ENCODE measurements around the gene BBIP1. TPM values are rescaled to one million over a fixed set of nuclear protein-coding genes. Genes with fewer than 3 reads are reported as not detected.

The BBIP1 gene
- polyA plus RNA-seq, 1 donor from 2014 or later = 73.3 TPM

DNA sequence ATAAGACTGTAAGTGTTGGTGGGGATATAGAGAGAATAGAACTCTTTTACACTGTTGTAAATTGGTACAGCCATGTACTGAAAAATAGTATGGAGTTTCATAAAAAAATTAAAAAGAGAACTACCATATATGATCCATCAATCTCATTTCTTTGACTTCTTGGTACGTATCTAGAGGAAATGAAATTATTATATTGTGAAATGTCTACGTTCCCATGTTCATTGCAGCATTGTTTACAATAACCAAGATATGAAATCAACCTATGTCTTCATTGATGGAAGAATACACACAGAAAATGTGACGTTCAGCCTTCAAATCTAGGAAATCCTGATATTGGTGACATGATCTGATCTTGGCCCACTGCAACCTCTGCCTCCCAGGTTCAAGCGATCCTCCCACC is 32.4 kb upstream of the BBIP1 start:
- Histone ChIP-seq H3K9ac (ENCODE audit: low read length) (no peak overlapping the region), H2AFZ (ENCODE audit: low read depth, low read length) (no peak overlapping the region), H3K4me2 (ENCODE audit: low read length) (no peak overlapping the region), H3K27ac (ENCODE audit: low read length) (no peak overlapping the region), H3K9me2 (ENCODE audit: insufficient read depth, low read length) (no peaks in the 10 kb centered on the region), H4K20me1 (ENCODE audit: insufficient read depth) (no peaks in the 10 kb centered on the region), H3K4me3 (ENCODE audit: low read length) (no peak overlapping the region), H3K9me3 (ENCODE audit: low read length) (no peaks in the 10 kb centered on the region), H3K27me3 (ENCODE audit: insufficient read depth, low read depth, low read length) (no peaks in the 10 kb centered on the region), H3K79me2 (replicated peaks; ENCODE audit: insufficient read depth, low read length) (peaks cover 54% of the 10 kb centered on the region), H3F3A (ENCODE audit: insufficient read depth, low read length, poor library complexity, severe bottlenecking) (no peaks in the 10 kb centered on the region), H3K36me3 (ENCODE audit: insufficient read depth, low read length) (peaks cover 4% of the 10 kb centered on the region)
- TF ChIP-seq REST (IDR thresholded peaks at IDR 0.05; ENCODE audit: borderline replicate concordance) = no peak
- no peak for TF ChIP-seq POLR2AphosphoS5 (IDR thresholded peaks at IDR 0.05)

DNA sequence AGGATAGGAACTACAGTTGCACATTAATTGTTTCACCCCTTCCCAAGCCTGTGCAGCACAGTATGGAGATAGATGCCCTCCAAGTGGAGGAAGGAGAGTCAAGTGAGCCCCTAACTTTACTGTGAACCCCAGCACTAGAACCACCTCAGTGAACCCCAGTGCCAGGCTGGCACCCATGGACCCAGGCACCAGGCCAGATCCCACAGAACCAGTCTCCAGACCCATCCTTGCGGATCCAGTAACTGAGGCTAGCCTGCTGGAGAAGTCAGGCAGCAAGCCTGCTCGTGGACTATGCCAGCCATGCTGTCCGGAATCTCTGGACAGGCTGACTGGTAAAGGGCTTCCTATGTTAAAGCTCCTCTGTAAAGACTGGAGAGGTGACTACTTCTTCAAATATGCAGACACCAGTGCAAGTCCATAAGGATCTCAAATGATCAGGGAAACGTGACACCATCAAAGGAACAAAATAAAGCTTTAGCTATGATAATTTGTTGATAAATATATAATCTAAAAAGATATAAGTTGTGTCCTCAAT is 28.1 kb upstream of the BBIP1 start:
- Histone ChIP-seq H2AFZ (ENCODE audit: low read depth, low read length) (no peak overlapping the region), H3F3A (ENCODE audit: insufficient read depth, low read length, poor library complexity, severe bottlenecking) (no peaks in the 10 kb centered on the region), H3K79me2 (replicated peaks; ENCODE audit: insufficient read depth, low read length) (peaks cover 66% of the 10 kb centered on the region), H4K20me1 (ENCODE audit: insufficient read depth) (no peaks in the 10 kb centered on the region), H3K4me3 (ENCODE audit: low read length) (no peak overlapping the region), H3K27ac (ENCODE audit: low read length) (no peak overlapping the region), H3K27me3 (ENCODE audit: insufficient read depth, low read depth, low read length) (no peaks in the 10 kb centered on the region), H3K9me2 (ENCODE audit: insufficient read depth, low read length) (no peaks in the 10 kb centered on the region), H3K9me3 (ENCODE audit: low read length) (no peaks in the 10 kb centered on the region), H3K36me3 (ENCODE audit: insufficient read depth, low read length) (peaks cover 4% of the 10 kb centered on the region), H3K4me2 (ENCODE audit: low read length) (no peak overlapping the region), H3K9ac (ENCODE audit: low read length) (no peak overlapping the region)
- no peak for TF ChIP-seq REST (IDR thresholded peaks at IDR 0.05; ENCODE audit: borderline replicate concordance)
- TF ChIP-seq POLR2AphosphoS5 (IDR thresholded peaks at IDR 0.05) = no peak
- TF ChIP-seq TAF1 (IDR thresholded peaks at IDR 0.05; ENCODE audit: low read depth) = no peak
- TF ChIP-seq EZH2 (IDR thresholded peaks at IDR 0.05; ENCODE audit: borderline replicate concordance, insufficient read depth, low read length, poor library complexity, severe bottlenecking) = no peak
- no peak for TF ChIP-seq SMC3 (conservative IDR thresholded peaks at IDR 0.05; ENCODE audit: poor library complexity)
- no peak for TF ChIP-seq MXI1 (conservative IDR thresholded peaks at IDR 0.05; ENCODE audit: poor library complexity, severe bottlenecking)

- Histone ChIP-seq H3K4me3 (ENCODE audit: low read length) (no peak overlapping the region), H3K9me2 (ENCODE audit: insufficient read depth, low read length) (no peaks in the 10 kb centered on the region), H3K9ac (ENCODE audit: low read length) (no peak overlapping the region), H3K79me2 (replicated peaks; ENCODE audit: insufficient read depth, low read length) (peaks cover 72% of the 10 kb centered on the region), H3K9me3 (ENCODE audit: low read length) (no peaks in the 10 kb centered on the region), H2AFZ (ENCODE audit: low read depth, low read length) (no peak overlapping the region), H3K36me3 (ENCODE audit: insufficient read depth, low read length) (peaks cover 4% of the 10 kb centered on the region), H3F3A (ENCODE audit: insufficient read depth, low read length, poor library complexity, severe bottlenecking) (no peaks in the 10 kb centered on the region), H3K4me2 (ENCODE audit: low read length) (no peak overlapping the region), H3K27me3 (ENCODE audit: insufficient read depth, low read depth, low read length) (no peaks in the 10 kb centered on the region), H4K20me1 (ENCODE audit: insufficient read depth) (no peaks in the 10 kb centered on the region), H3K27ac (ENCODE audit: low read length) (no peak overlapping the region)
- TF ChIP-seq SMC3 (conservative IDR thresholded peaks at IDR 0.05; ENCODE audit: poor library complexity) (no peak), RAD21 (conservative IDR thresholded peaks at IDR 0.05) (no peak)
These were observed 27.5 kb upstream of the BBIP1 start for GRCh38 chr10:110946496-110946895.
